Activated CD8-positive, alpha-beta memory T cell treated with anti-CD3 and anti-CD28 coated beads for 36 hours (primary cell): Measurements from ENCODE around the gene LPA. TPM values are rescaled to one million over a fixed set of nuclear protein-coding genes. Genes with fewer than 3 reads are reported as not detected.
"Not testable (repeated sequence)": the region's sequence is repeated elsewhere in the genome, so short reads cannot be mapped to it uniquely, and the experiment has no call there.

Experiments
- CTCF ChIA-PET: fragments of 350-600 bp; sonication (Branson Sonifier 250); formaldehyde crosslinking; loops from one replicate; lab custom pipeline; 2021; ENCODE audit warnings: antibody characterized with exemption; lab: Charles Lee
- POLR2A ChIA-PET: fragments of 350-600 bp; sonication (Branson Sonifier 250); formaldehyde crosslinking; loops from one replicate; lab custom pipeline; 2021; ENCODE audit warnings: antibody characterized with exemption; lab: Charles Lee
- total RNA-seq, 2 experiments: library from RNA; stranded (reverse); gene quantifications; one replicate each; pipeline ENCODE4 v1.2.3, GENCODE V29; 2021

Gene LPA, protein sequence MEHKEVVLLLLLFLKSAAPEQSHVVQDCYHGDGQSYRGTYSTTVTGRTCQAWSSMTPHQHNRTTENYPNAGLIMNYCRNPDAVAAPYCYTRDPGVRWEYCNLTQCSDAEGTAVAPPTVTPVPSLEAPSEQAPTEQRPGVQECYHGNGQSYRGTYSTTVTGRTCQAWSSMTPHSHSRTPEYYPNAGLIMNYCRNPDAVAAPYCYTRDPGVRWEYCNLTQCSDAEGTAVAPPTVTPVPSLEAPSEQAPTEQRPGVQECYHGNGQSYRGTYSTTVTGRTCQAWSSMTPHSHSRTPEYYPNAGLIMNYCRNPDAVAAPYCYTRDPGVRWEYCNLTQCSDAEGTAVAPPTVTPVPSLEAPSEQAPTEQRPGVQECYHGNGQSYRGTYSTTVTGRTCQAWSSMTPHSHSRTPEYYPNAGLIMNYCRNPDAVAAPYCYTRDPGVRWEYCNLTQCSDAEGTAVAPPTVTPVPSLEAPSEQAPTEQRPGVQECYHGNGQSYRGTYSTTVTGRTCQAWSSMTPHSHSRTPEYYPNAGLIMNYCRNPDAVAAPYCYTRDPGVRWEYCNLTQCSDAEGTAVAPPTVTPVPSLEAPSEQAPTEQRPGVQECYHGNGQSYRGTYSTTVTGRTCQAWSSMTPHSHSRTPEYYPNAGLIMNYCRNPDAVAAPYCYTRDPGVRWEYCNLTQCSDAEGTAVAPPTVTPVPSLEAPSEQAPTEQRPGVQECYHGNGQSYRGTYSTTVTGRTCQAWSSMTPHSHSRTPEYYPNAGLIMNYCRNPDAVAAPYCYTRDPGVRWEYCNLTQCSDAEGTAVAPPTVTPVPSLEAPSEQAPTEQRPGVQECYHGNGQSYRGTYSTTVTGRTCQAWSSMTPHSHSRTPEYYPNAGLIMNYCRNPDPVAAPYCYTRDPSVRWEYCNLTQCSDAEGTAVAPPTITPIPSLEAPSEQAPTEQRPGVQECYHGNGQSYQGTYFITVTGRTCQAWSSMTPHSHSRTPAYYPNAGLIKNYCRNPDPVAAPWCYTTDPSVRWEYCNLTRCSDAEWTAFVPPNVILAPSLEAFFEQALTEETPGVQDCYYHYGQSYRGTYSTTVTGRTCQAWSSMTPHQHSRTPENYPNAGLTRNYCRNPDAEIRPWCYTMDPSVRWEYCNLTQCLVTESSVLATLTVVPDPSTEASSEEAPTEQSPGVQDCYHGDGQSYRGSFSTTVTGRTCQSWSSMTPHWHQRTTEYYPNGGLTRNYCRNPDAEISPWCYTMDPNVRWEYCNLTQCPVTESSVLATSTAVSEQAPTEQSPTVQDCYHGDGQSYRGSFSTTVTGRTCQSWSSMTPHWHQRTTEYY (N-terminal part only)
- not detected for total RNA-seq

DNA sequence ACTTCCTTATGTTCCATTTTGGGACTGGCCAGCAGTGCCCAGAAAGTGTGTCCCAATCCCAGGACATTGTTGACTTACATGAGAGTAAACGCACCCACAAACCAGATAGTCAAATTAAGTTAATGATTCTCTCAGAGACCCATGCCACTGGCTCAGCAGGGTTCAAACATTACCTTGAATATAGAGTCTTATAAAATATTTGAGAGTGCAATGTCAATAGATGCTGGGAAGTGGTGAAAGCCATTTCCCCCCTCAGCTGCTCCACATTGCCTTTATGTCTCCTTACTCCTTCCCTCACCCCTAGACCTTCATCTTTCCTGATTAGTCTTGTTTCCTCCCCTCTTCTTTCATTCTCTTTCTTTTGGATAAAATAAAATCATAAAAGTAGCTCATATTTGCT, at the start of gene LPA:
Gene LPA (minus strand): TSS at position 78 of the 400 bp plus-strand sequence. CDS start 61 bp downstream, at position 17.
- POLR2A ChIA-PET, CTCF ChIA-PET: not testable (repeated sequence)

DNA sequence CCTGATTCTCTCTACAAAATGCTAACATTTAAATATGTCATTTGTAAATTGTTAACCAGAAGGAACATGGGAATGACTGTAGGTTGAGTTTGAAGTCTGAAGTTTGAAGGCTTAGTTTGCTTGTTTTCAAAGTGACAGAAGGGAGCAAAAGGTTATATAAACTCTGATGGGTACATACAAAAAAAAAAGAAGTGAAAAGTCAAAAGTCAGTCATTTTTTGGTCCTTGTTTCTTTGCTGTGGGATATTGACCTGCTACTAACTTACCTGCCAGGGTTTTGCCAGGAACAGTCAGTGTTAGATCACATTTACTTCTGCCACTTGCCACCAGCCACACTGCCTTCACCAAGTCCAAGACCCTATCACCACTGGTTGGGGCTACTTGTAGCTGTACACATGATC, 44.9 kb upstream of the LPA start:
- POLR2A ChIA-PET, CTCF ChIA-PET: not testable (repeated sequence)

DNA sequence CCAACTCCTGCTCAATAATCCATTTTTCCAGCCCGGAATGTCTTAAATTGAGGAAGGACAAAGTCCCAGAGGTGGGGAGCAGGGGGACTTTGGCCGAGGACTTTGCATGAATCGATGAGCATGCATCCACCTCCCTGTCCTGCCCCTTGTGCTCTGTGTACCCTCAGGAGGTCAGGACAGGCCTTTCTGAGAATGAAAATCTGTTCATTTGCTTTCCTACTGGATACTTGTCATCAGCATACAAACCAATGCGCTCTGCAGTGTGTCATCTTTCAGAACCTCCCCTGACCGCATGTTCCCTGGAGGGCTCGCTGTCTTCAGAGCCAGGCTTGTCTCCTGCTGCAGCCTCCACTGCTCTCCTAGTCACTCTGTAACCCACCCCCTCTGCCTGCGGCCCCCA, 40.6 kb upstream of the LPA start:
- CTCF ChIA-PET, POLR2A ChIA-PET: not testable (repeated sequence)

DNA sequence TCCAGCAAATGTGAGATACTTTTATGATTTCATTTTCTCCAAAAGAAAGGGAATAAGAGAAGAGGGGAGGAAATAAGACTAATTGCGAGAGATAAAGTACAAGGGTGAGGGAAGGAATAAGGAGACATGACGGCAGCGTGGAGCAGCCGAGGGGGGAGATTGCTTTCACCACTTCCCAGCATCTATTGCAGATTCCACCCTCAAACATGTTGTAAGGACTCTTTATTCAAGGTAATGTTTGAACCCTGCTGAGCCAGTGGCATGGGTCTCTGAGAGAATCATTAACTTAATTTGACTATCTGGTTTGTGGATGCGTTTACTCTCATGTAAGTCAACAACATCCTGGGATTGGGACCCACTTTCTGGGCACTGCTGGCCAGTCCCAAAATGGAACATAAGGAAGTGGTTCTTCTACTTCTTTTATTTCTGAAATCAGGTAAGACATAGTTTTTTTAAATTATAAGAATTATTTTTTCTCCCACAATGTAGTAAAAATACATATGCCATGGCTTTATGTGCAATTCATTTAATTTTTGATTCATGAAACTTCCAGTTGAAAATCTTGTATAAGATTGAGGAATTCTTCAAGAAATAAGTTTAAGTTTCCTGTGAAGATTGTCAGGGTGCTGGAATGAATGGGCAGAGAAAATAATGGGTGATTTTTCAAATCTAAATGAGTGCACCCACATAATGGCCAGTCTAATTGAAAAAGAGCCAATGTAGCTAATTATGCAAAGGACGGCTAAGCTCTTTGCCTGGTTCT, 38.0 kb upstream of the LPA start, which contains the start of gene PLG:
Gene PLG (plus strand): TSS at position 327 of the 763 bp plus-strand sequence. CDS start 61 bp downstream, at position 388.
- POLR2A ChIA-PET, CTCF ChIA-PET: not testable (repeated sequence)

DNA sequence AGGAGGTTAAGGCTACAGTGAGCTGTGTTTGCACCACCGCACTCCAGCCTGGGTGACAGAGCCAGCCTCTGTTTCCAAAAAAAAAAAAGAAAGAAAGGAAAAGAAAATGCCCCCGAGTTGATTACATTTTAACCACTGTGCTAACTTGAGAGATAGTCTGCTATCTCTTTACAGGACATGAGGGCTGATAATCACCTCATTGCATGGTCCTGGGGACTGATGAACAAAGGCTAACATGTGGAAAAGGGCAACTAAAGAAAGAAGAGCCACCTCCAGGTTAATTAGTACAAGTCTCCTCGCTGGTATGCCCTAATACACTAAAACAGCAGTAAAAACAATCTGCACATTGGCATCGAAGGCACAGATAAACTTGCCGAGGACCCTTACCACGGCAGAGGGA, 33.8 kb upstream of the LPA start:
- ChIA-PET CTCF (no interaction called here), POLR2A (no interaction called here)

DNA sequence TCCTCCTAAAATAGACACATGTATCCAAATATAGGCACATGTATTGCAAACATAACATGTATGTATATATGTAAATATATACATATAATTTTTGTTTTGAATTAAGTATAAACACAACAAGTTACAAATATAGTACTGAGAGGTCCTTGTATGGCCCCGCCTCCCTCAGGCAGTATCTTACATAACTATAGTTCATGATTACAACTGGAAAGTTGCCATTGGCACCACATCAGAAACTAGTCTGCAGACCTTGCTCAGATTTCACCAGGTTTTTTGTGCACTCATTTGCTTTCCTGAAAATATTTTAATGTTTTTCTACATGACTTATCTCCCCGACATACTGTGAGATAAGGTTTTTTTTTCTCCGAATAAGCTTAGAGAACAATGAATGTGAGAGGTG, 32.8 kb upstream of the LPA start:
- POLR2A ChIA-PET, CTCF ChIA-PET: not testable (repeated sequence)

DNA sequence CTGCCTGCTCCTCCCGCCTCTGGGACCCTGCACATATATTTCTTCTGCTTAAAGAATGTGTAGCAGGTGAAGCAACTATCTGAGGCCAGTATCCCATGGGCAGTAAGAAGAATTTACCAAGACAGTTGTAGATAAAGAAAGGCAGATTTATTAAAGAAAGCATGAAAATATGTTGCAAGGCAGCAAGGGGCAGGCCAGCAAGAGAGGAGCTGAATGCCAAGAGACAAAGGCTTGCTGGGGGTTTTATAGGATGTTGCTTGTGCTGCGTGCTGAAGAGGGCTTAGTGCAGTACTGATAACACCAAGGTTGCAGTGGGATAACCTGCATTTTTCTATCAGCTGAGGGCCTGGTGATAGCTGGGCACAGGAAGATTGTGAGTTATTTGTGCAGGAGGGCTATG, 31.5 kb upstream of the LPA start:
- CTCF ChIA-PET, POLR2A ChIA-PET: not testable (repeated sequence)

DNA sequence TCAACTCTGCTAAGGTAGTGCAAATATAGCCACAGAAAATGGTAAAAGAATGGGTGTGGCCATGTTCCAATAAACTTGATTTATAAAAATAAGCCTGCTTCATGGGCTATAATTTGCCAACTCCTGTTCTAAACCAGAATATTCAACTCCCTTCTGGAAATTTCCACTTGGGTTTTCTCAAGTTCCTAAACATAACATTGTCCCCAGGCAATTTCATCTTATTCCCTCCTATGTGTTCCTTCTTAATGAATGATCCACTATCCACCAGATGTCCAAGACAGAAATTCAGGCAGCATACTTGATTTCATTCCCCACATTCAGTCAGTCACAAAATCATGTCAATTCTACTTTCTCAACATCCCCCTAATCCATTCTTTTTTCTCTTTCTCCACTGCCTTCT, 30.9 kb upstream of the LPA start:
- CTCF ChIA-PET, POLR2A ChIA-PET: not testable (repeated sequence)

DNA sequence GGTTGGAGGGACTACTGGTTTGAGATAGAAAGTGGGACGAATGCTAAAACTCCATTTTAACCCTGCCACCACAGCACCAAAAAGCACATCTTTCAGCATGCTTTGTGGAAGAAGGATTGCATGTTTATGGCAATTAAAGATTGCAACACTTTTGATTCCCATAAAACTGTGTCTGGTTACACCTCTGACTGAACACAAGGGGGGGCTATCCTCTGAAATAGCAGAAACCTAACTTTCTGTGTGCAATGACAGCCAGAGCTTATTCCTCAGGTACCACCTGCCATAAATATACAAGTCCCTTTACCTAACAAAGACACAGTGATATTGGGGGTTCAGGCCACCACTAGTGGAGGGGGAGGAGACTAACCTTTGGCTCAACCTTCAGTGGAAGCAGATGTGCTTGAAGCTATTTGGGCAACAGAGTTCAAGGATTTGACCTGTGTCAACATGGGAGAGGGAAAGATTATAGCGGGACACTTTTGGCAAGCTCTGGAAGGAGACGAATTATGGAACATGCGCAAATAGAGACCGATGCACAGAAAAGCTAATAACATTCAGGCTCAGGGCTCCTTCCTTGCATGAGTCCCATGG, 28.4 kb upstream of the LPA start:
- ChIA-PET CTCF (no interaction called here), POLR2A (no interaction called here)

DNA sequence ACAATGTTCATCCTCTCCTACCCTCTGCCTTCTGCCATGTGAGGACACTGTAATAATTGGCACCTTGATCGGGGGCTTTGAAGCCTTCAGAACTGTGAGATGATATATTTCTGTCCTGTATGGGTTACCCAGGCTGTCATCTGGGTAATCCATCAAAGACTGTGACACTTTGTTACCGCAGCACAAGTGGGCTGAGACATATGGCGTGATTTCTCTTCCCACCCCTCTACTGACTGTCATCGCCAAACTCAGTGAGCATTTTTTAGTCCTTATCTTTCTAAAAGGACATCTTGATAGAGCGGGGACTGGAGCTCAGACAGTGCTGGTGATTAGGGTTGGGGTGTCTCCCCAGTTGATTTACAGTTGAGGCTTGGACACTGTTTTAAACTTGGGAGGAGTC, 27.5 kb upstream of the LPA start:
- ChIA-PET POLR2A (no interaction called here), CTCF (no interaction called here)

DNA sequence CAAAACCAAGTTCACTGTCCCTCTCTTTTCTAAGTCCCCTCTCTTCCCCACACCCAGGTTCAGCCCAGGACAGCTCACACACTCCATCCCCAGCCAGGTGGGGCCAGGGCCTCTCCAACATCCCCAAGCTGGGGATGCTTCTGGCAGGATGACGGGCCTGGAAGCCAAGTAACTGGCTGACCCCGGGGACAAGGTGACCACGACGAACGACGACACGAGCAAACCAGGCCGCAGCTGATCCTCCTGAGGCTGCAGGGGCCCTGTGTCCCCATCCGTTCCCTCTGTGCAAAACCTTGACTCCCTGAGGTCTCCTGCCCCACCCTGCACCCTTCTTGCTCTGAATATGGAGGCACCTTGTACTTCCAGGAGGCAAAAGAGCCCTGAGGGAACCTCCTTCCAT, 26.4 kb upstream of the LPA start:
- POLR2A ChIA-PET, result no interaction called here

DNA sequence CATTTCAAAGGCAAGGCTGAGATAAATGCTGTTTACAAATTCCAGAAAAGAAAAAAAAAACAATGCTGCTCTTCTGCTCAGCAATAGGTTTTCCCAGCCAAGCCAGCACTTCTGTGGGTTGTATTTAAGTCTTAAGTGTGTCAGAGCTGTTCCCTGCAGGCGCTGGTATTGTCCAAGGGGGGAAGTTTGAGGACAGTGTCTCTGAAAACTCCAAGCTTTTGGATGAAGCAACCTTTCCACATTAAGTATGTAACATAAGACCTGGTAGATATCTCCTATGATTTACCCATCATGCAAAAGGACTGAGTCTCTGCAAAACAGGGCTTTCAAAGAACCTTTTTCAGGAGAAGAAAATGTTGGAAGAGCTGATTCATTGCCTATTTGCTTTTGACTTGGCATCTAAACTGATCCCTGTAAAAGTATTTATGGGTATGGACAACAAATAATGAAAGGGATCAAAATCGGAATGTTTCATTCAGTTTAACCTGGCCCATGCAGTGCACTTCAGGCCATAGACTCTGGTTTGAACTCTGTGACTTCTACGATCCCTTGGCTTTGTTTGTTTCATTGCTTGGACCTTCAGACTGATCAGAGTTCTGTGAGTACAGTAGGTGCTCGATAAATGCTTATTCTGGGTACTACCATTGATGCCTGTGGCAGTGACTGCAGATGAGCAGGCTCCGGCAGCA, 21.8 kb upstream of the LPA start:
- ChIA-PET CTCF (no interaction called here), POLR2A (no interaction called here)

More for the DNA sequence above, 26.4 kb upstream of the LPA start:
- CTCF ChIA-PET, result no interaction called here

DNA sequence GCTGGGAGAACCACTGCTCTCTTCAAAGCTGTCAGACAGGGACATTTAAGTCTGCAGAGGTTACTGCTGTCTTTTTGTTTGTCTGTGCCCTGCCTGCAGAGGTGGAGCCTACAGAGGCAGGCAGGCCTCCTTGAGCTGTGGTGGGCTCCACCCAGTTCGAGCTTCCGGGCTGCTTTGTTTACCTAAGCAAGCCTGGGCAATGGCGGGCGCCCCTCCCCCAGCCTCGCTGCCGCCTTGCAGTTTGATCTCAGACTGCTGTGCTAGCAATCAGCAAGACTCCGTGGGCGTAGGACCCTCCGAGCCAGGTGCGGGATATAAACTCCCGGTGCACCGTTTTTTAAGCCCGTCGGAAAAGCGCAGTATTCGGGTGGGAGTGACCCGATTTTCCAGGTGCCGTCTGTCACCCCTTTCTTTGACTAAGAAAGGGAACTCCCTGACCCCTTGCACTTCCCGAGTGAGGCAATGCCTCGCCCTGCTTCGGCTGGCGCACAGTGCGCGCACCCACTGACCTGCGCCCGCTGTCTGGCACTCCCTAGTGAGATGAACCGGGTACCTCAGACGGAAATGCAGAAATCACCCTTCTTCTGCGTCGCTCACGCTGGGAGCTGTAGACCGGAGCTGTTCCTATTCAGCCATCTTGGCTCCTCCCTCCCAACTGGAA, 21.2 kb upstream of the LPA start:
- CTCF ChIA-PET, POLR2A ChIA-PET: not testable (repeated sequence)

DNA sequence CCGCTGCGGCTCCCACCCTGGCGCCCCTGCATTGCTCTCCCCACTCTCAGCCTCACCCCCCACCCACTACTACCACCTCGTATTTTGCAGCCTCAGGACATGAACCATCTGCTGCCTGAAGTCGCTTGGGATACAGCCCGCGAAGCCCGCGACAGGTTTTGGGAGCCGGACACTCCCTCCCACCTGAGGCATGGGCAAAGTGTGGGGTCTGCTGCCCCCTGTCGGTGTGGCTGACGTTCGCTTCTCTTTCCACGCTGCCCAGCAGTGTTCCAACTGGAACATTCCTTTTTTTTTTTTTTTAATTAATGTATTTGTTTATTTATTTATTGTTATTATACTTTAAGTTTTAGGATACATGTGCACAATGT, 15.3 kb upstream of the LPA start:
- CTCF ChIA-PET, result no interaction called here
- POLR2A ChIA-PET, result no interaction called here

DNA sequence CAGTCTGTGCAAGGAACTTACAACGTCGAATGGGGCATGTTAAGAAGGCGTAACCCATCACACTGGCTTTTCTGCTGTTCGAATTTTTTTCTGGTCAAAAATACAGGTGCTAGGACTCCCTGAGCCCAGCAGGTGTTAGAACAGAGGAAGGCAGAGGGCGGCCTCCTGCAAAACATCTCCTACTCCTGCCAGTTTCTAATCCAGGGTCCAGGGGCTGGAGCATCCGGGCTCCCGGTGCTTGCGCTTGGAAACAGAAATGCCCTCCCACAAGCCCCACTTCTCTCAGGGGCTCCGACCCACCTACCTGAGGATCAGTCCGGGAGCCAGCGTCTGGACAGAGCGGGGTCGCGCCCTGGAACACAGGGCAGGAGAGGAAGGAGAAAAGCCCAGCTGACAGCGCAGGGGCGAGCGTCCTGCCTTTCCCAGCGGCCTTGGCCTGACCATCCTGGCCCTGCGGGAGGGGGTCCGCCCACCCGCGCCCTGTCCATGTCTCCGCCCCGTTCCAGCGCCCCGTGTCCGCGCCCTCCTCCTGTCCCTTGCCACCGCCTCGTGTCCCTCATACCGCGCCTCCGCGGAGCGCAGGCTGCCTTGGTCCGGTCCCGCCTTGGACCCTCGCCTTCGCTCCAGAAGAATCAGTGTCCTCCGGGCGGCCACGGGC, 14.8 kb upstream of the LPA start:
- ChIA-PET POLR2A (no interaction called here), CTCF (no interaction called here)

DNA sequence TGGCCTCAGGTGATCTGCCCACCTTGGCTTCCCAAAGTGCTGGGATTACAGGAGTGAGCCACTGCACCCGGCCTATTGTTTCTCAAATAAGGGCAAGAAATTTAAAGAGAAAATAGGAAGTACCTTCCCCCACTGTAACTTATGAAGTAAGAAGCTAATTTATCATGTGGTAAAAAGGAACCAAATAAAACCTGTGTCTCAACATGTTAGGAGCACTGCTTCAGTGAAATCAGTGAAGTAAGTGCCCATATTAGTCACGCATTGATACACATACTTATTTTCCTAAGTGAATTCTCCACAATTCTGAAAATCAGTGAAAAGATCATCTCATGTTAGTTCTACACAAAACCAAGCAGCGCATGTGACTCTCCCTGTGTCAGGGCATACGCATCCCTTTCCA, 14.2 kb upstream of the LPA start:
- POLR2A ChIA-PET, result no interaction called here
- CTCF ChIA-PET, result no interaction called here

DNA sequence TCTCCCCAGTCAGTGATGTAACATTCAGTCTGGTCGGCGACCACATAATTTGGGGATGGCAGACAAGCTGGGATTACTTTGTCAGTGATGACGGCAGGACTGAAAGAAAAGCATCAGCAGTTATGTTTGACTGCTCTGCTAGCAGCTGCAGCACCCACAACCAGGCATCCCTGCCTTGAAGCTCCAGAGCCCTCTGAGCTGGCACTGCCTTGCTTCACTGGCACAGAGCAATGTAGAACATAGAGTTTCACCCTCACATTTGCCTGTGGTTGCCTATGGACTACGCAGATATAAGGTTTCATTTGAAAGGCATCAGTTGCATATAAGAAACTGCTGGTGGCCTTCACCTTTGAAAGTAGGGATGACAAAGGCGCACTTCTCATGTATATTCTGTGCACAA, 12.3 kb upstream of the LPA start:
- CTCF ChIA-PET, POLR2A ChIA-PET: not testable (repeated sequence)
